Stimulated activated CD4-positive, alpha-beta T cell treated with anti-CD3 and anti-CD28 coated beads, Interleukin-1b, Interleukin-23, amount 100 ng/mL, for 24 hours (primary cell): Measurements from ENCODE around the gene TTC23.

Experiments
- DNase-seq, 4 experiments: peaks; one replicate each; pipeline ENCODE4 v3.0.0-alpha.2; 2020; ENCODE audit warnings: low read depth in 4 of 4, low spot score in 1 of 4

TTC23 gene

GRCh38 chr15:99140590-99140989 is 108.8 kb downstream of the TTC23 start:
- DNase-seq, result no peak

- no peak for DNase-seq
These were observed 110.1 kb downstream of the TTC23 start for GRCh38 chr15:99139276-99139675.

- no peak for DNase-seq
These were observed 110.8 kb downstream of the TTC23 start for GRCh38 chr15:99138491-99138982.

- no peak for DNase-seq
These were observed 111.5 kb downstream of the TTC23 start for GRCh38 chr15:99137877-99138276.

- no peak for DNase-seq
These were observed 112.3 kb downstream of the TTC23 start for GRCh38 chr15:99137111-99137546.

GRCh38 chr15:99135194-99135593 is 114.2 kb downstream of the TTC23 start:
- DNase-seq, result no peak

- no peak for DNase-seq
These were observed 115.0 kb downstream of the TTC23 start for GRCh38 chr15:99134317-99134821.

GRCh38 chr15:99132634-99133287 is 116.6 kb downstream of the TTC23 start:
- no peak for DNase-seq

GRCh38 chr15:99132122-99132521 is 117.3 kb downstream of the TTC23 start:
- no peak for DNase-seq

- no peak for DNase-seq
These were observed 117.8 kb downstream of the TTC23 start for GRCh38 chr15:99131441-99132023.

GRCh38 chr15:99130765-99131440 is 118.5 kb downstream of the TTC23 start:
- no peak for DNase-seq

GRCh38 chr15:99130314-99130713 is 119.1 kb downstream of the TTC23 start:
- no peak for DNase-seq

- DNase-seq, result no peak
These were observed 119.7 kb downstream of the TTC23 start for GRCh38 chr15:99129644-99130043.

GRCh38 chr15:99128411-99128810 is 121.0 kb downstream of the TTC23 start:
- DNase-seq, result no peak

GRCh38 chr15:99127773-99128172 is 121.6 kb downstream of the TTC23 start:
- DNase-seq, result no peak

GRCh38 chr15:99126930-99127329 is 122.5 kb downstream of the TTC23 start:
- DNase-seq, result no peak

GRCh38 chr15:99126131-99126588 is 123.2 kb downstream of the TTC23 start:
- DNase-seq, result no peak

GRCh38 chr15:99125061-99125891 is 124.1 kb downstream of the TTC23 start:
- no peak for DNase-seq

GRCh38 chr15:99124641-99125040 is 124.7 kb downstream of the TTC23 start:
- no peak for DNase-seq

- no peak for DNase-seq
These were observed 125.5 kb downstream of the TTC23 start for GRCh38 chr15:99123713-99124451.
